SU-DHL-6 (cell line): ENCODE results near the gene NFKBIZ.

ENCODE experiments used
- H2AFZ ChIP-seq: fragments of 200-600 bp; sonication (generic); 2 replicates; pipeline ENCODE4 v1.6.1; 2014; ENCODE audit warnings: low read depth, mild to moderate bottlenecking, moderate library complexity, mixed read lengths, antibody characterized with exemption, low read length; ENCODE audit not compliant: severe bottlenecking
- H3F3A ChIP-seq: fragments of 200-600 bp; shearing (Covaris generic); 2 replicates; pipeline ENCODE4 v1.6.0; 2016; ENCODE audit warnings: antibody characterized with exemption, mild to moderate bottlenecking; ENCODE audit not compliant: insufficient read depth
- H3K27ac ChIP-seq: fragments of 200-600 bp; sonication (generic); 2 replicates; pipeline ENCODE4 v1.5.1; 2016; ENCODE audit warnings: low read depth, mild to moderate bottlenecking, low read length, moderate library complexity, mixed read lengths
- H3K27me3 ChIP-seq: fragments of 200-600 bp; sonication (generic), shearing (Covaris generic); 2 replicates; pipeline ENCODE4 v1.6.0; 2014; ENCODE audit warnings: mild to moderate bottlenecking, low read length
- H3K36me3 ChIP-seq: fragments of 200-600 bp; sonication (generic); 2 replicates; pipeline ENCODE4 v1.6.1; 2014; ENCODE audit warnings: mild to moderate bottlenecking, low read length, mixed read lengths
- H3K4me2 ChIP-seq: fragments of 300-600, 200-600 bp; shearing (Covaris generic), sonication (generic); 2 replicates; pipeline ENCODE4 v1.6.0; 2014; ENCODE audit warnings: low read length, low read depth, mild to moderate bottlenecking; ENCODE audit not compliant: poor library complexity, severe bottlenecking
- H3K4me3 ChIP-seq: fragments of 200-600 bp; sonication (generic); 2 replicates; pipeline ENCODE4 v1.5.1; 2014; ENCODE audit warnings: antibody characterized with exemption, low read length, mild to moderate bottlenecking, mixed read lengths; ENCODE audit not compliant: insufficient read depth, poor library complexity, severe bottlenecking
- H3K79me2 ChIP-seq: fragments of 200-600 bp; sonication (generic); 2 replicates; pipeline ENCODE4 v1.6.1; 2014; ENCODE audit warnings: mild to moderate bottlenecking, low read length, moderate library complexity; ENCODE audit not compliant: insufficient read depth
- H3K9ac ChIP-seq: fragments of 200-600 bp; sonication (generic); 2 replicates; pipeline ENCODE4 v1.7.0; 2014; ENCODE audit warnings: mild to moderate bottlenecking, low read length
- H3K9me2 ChIP-seq: fragments of 200-600 bp; sonication (generic); replicated peaks from 2 replicates; pipeline ENCODE4 v1.6.1; 2014; ENCODE audit warnings: low read length; ENCODE audit not compliant: insufficient read depth
- H3K9me3 ChIP-seq: fragments of 200-600 bp; sonication (generic); 2 replicates; pipeline ENCODE4 v1.6.1; 2014; ENCODE audit warnings: low read length, mixed read lengths; ENCODE audit not compliant: insufficient read depth
- H4K20me1 ChIP-seq: fragments of 200-600 bp; sonication (generic); 2 replicates; pipeline ENCODE4 v1.6.1; 2014; ENCODE audit warnings: low read depth, mild to moderate bottlenecking, antibody characterized with exemption, low read length, moderate library complexity, mixed read lengths
- CTCF ChIP-seq: fragments of 200-600 bp; sonication (generic); IDR thresholded peaks from one replicate; pipeline ENCODE4 v1.5.1; 2017; ENCODE audit warnings: antibody characterized with exemption, mild to moderate bottlenecking, low read length, moderate library complexity; ENCODE audit not compliant: insufficient read depth, poor library complexity, severe bottlenecking
- EZH2phosphoT487 ChIP-seq: fragments of 200-600 bp; sonication (generic), shearing (Covaris generic); conservative IDR thresholded peaks from 2 replicates; pipeline ENCODE4 v1.6.1; 2018; ENCODE audit warnings: mild to moderate bottlenecking, antibody characterized with exemption, low read length, moderate library complexity, mixed read lengths

NFKBIZ gene

GRCh38 chr3:101890716-101891115 lies 41.4 kb downstream of the NFKBIZ start:
- Histone ChIP-seq H3K79me2 (no peaks in the 10 kb centered on the region), H3F3A (0 out of 2 replicates have a peak, but pooled peaks cover 3% of the 10 kb centered on the region), H3K9ac (no peak overlapping the region), H3K27ac (no peak overlapping the region), H2AFZ (no peak overlapping the region), H3K4me2 (no peak overlapping the region), H3K9me3 (no peaks in the 10 kb centered on the region), H3K27me3 (no peaks in the 10 kb centered on the region), H3K9me2 (no peaks in the 10 kb centered on the region), H4K20me1 (no peaks in the 10 kb centered on the region), H3K36me3 (no peaks in the 10 kb centered on the region), H3K4me3 (no peak overlapping the region)
- TF ChIP-seq EZH2phosphoT487 = no peak

DNA sequence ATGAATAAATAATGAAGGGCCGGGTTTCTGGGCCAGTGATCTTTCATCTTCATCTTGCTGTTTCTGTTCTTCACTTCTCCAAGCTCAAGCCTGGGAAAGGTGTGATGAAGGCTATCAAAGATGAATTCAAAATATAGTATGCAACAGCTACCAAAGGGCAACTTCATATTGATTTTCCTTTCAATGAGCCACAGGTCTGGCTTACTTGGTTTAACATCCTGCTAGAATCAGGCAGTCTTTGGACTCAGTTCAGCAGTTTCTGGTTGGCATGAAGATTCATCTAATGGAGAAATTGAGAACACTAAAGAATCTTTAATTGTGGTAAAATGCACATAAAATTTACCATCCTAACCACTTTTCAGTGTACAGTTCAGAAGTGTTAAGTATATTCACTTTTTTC lies 43.3 kb downstream of the NFKBIZ start:
- Histone ChIP-seq H3K4me2 (no peak overlapping the region), H3K27ac (no peak overlapping the region), H3K27me3 (no peaks in the 10 kb centered on the region), H3K9me2 (no peaks in the 10 kb centered on the region), H3K9me3 (peaks cover 5% of the 10 kb centered on the region; the same call in 1 of the 2 replicates), H3K9ac (no peak overlapping the region), H4K20me1 (no peaks in the 10 kb centered on the region), H3F3A (peaks cover 3% of the 10 kb centered on the region; the same call in 1 of the 2 replicates), H3K4me3 (no peak overlapping the region), H3K36me3 (no peaks in the 10 kb centered on the region), H3K79me2 (no peaks in the 10 kb centered on the region), H2AFZ (no peak overlapping the region)
- no peak for TF ChIP-seq EZH2phosphoT487
- TF ChIP-seq CTCF = no peak

GRCh38 chr3:101896083-101896757 lies 46.9 kb downstream of the NFKBIZ start:
- H3K36me3 ChIP-seq = no peaks in the 10 kb centered on the region
- peaks cover 16% of the 10 kb centered on the region for H3F3A ChIP-seq
- H3K27me3 ChIP-seq = no peaks in the 10 kb centered on the region
- no peaks in the 10 kb centered on the region for H4K20me1 ChIP-seq
- H3K9ac ChIP-seq = no peak overlapping the region
- H3K9me3 ChIP-seq = peaks cover 5% of the 10 kb centered on the region; the same call in 1 of the 2 replicates
- no peaks in the 10 kb centered on the region for H3K79me2 ChIP-seq
- no peak overlapping the region for H3K4me3 ChIP-seq
- no peak overlapping the region for H3K4me2 ChIP-seq
- H3K27ac ChIP-seq = no peak overlapping the region
- TF ChIP-seq EZH2phosphoT487 (no peak), CTCF (no peak)
- no peaks in the 10 kb centered on the region for H3K9me2 ChIP-seq
- H2AFZ ChIP-seq = no peak overlapping the region

GRCh38 chr3:101897013-101897412 lies 47.7 kb downstream of the NFKBIZ start:
- Histone ChIP-seq H3K4me2 (no peak overlapping the region), H3K79me2 (no peaks in the 10 kb centered on the region), H3K27me3 (no peaks in the 10 kb centered on the region), H3K9me2 (no peaks in the 10 kb centered on the region), H3F3A (peaks cover 14% of the 10 kb centered on the region), H3K9ac (no peak overlapping the region), H3K4me3 (no peak overlapping the region), H3K36me3 (no peaks in the 10 kb centered on the region), H3K9me3 (peaks cover 5% of the 10 kb centered on the region; the same call in 1 of the 2 replicates), H4K20me1 (no peaks in the 10 kb centered on the region), H2AFZ (no peak overlapping the region), H3K27ac (no peak overlapping the region)
- TF ChIP-seq EZH2phosphoT487 (no peak), CTCF (no peak)
